OCI-LY7 (cell line): Measurements from ENCODE around the gene MAP3K5. TPM values are rescaled to one million over a fixed set of nuclear protein-coding genes. Genes with fewer than 3 reads are reported as not detected.

Source experiments
- BruUV-seq: library from RNA; stranded (reverse); fragments of 400-500 nt; replicated peaks from 2 replicates; lab custom pipeline; 2021; lab: Mats Ljungman, UMichigan
- CTCF ChIA-PET: fragments of 300-600 bp; sonication (Branson Sonifier 250); formaldehyde crosslinking; loops from one replicate; lab custom pipeline; 2022; ENCODE audit warnings: antibody characterized with exemption; ENCODE audit not compliant: unreplicated experiment; lab: Charles Lee
- POLR2A ChIA-PET: fragments of 300-600 bp; sonication (Branson Sonifier 250); formaldehyde crosslinking; loops from one replicate; lab custom pipeline; 2022; ENCODE audit warnings: antibody characterized with exemption; lab: Charles Lee
- DNase-seq: peaks from one replicate; pipeline ENCODE4 v3.0.0-alpha.2; 2015; ENCODE audit warnings: low spot score
- H2AFZ ChIP-seq: fragments of 200-600 bp; sonication (generic), shearing (Covaris generic); 2 replicates; pipeline ENCODE4 v1.6.1; 2014; ENCODE audit warnings: mild to moderate bottlenecking, antibody characterized with exemption, low read length, moderate library complexity
- H3K27ac ChIP-seq: fragments of 200-600 bp; sonication (generic); 2 replicates; pipeline ENCODE4 v1.5.1; 2014; ENCODE audit warnings: mixed run types, low read depth, mild to moderate bottlenecking, moderate library complexity, low read length, inconsistent platforms; ENCODE audit not compliant: poor library complexity, severe bottlenecking
- H3K36me3 ChIP-seq: fragments of 200-600 bp; sonication (generic); 2 replicates; pipeline ENCODE4 v1.6.1; 2014; ENCODE audit warnings: mild to moderate bottlenecking, antibody characterized with exemption, low read length, moderate library complexity, mixed read lengths; ENCODE audit not compliant: insufficient read depth
- H3K4me1 ChIP-seq: fragments of 200-600 bp; sonication (generic); 2 replicates; pipeline ENCODE4 v1.5.1; 2014; ENCODE audit warnings: mild to moderate bottlenecking, low read length; ENCODE audit not compliant: insufficient read depth, poor library complexity, severe bottlenecking
- H3K4me2 ChIP-seq: fragments of 200-600 bp; sonication (generic); 2 replicates; pipeline ENCODE4 v1.6.1; 2014; ENCODE audit warnings: mild to moderate bottlenecking, low read length
- H3K4me3 ChIP-seq: fragments of 200-600 bp; sonication (generic); 2 replicates; pipeline ENCODE4 v1.5.1; 2014; ENCODE audit warnings: mild to moderate bottlenecking, low read depth, low read length; ENCODE audit not compliant: poor library complexity, severe bottlenecking
- H3K79me2 ChIP-seq: fragments of 200-600 bp; sonication (generic); 2 replicates; pipeline ENCODE4 v1.6.1; 2016; ENCODE audit warnings: low read depth, mild to moderate bottlenecking, low read length, moderate library complexity, mixed read lengths; ENCODE audit not compliant: insufficient read depth
- H3K9me2 ChIP-seq: fragments of 200-600 bp; sonication (generic); 2 replicates; pipeline ENCODE4 v1.6.1; 2016; ENCODE audit warnings: mild to moderate bottlenecking, low read length, mixed read lengths; ENCODE audit not compliant: insufficient read depth
- H3K9me3 ChIP-seq: fragments of 200-600 bp; sonication (generic); 2 replicates; pipeline ENCODE4 v1.6.1; 2014; ENCODE audit warnings: mild to moderate bottlenecking, mixed run types, low read length, mixed read lengths
- H4K20me1 ChIP-seq: fragments of 200-600 bp; sonication (generic); 2 replicates; pipeline ENCODE4 v1.6.1; 2014; ENCODE audit warnings: mild to moderate bottlenecking, antibody characterized with exemption, low read length, moderate library complexity, mixed read lengths; ENCODE audit not compliant: insufficient read depth
- EZH2phosphoT487 ChIP-seq: fragments of 200-600 bp; sonication (generic); IDR thresholded peaks from 2 replicates; pipeline ENCODE4 v1.6.1; 2018; ENCODE audit warnings: low read depth, borderline replicate concordance, mild to moderate bottlenecking, mixed run types, antibody characterized with exemption, low read length, moderate library complexity, mixed read lengths
- intact Hi-C: fragments of 100-400 bp; cut with micrococcal nuclease; formaldehyde crosslinking; loops from one replicate; pipeline ENCODE4 v1.10.0; 2022; ENCODE audit not compliant: unreplicated experiment
- total RNA-seq, 2 experiments: library from RNA; depleted of rRNA in 1 of 2; stranded (reverse); fragments of >200 nt in 1 of 2; shearing (Covaris generic) in 1 of 2; gene quantifications; 2 replicates each; pipeline ENCODE4 v1.2.3, GENCODE V29; 2014 to 2022
- TF ChIP-seq, protein P1 (sequence below): fragments of 200-600 bp; sonication (generic); conservative IDR thresholded peaks from 2 replicates; pipeline ENCODE4 v1.5.1; 2014; ENCODE audit warnings: mild to moderate bottlenecking, antibody characterized with exemption, low read length, moderate library complexity, mixed read lengths

MAP3K5 gene
- total RNA-seq, 2 experiments from 2014 or later = 13.8 to 16.6 TPM

DNA sequence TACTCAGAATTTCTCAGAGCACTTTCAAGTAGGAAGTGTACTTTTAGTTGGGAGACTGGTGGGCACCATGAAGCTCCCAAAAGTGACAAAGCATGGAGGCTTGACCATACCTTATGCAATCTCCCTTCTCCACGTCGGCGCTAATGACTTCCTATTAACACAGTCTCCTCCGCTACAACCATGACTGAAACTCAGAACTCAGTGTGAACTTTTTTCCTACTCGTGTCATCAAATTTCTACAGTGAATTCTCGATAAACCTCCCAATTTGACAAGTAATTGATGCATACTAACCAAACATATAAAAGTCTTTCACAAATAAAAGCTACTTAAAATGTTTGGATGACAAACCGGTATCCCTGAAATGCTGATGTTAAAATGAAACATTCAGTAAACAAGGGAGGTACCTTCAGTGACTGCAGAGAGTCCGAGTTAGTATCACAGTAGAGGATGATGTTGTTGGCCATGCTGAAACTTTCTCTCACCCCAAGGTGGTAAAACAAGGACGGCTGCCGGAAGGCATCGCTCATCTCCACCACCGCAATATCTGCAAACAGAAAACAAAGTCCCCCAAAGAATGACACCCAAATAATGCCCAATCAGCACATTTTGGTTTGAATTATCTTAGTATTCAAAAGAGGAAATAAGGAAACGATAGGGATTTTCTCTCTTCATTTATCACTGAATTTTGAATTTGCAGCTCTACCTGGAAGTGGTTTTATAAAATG, 72.1 kb downstream of the MAP3K5 start:
- Histone ChIP-seq H3K9me2 (no peaks in the 10 kb centered on the region), H3K4me2 (peak overlapping the region; percentile 99), H3K9me3 (peaks cover 8% of the 10 kb centered on the region; the same call in 1 of the 2 replicates), H3K27ac (peak overlapping the region; percentile 93), H3K36me3 (no peaks in the 10 kb centered on the region; the same call in 1 of the 2 replicates), H3K4me3 (peak overlapping the region; percentile 62), H3K79me2 (peaks cover 63% of the 10 kb centered on the region; the same call in 1 of the 2 replicates), H2AFZ (peak overlapping the region; percentile 77; the same call in 1 of the 2 replicates), H4K20me1 (no peaks in the 10 kb centered on the region), H3K4me1 (peaks cover 80% of the 10 kb centered on the region)
- ChIA-PET POLR2A (interaction anchor here (1.1 to 9.5 kb wide), 11 partner anchors 8 to 75 kb away, joined by 3 to 156 read pairs (median 11); partner anchors contain the start of gene MAP3K5), CTCF (interaction anchor here (1.0 to 5.7 kb wide), 4 partner anchors 18 to 72 kb away, joined by 3 to 43 read pairs (median 6); partner anchors contain the start of gene MAP3K5)
- intact Hi-C loops = loop anchor here (1.0 kb wide), 2 partner anchors 43 to 71 kb away; no protein-coding TSS in a partner anchor
- DNase-seq = peak; percentile 47
- BruUV-seq = no TSS peak
- no peak for TF ChIP-seq EZH2phosphoT487
- TF ChIP-seq, protein P1, sequence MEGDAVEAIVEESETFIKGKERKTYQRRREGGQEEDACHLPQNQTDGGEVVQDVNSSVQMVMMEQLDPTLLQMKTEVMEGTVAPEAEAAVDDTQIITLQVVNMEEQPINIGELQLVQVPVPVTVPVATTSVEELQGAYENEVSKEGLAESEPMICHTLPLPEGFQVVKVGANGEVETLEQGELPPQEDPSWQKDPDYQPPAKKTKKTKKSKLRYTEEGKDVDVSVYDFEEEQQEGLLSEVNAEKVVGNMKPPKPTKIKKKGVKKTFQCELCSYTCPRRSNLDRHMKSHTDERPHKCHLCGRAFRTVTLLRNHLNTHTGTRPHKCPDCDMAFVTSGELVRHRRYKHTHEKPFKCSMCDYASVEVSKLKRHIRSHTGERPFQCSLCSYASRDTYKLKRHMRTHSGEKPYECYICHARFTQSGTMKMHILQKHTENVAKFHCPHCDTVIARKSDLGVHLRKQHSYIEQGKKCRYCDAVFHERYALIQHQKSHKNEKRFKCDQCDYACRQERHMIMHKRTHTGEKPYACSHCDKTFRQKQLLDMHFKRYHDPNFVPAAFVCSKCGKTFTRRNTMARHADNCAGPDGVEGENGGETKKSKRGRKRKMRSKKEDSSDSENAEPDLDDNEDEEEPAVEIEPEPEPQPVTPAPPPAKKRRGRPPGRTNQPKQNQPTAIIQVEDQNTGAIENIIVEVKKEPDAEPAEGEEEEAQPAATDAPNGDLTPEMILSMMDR = no peak

DNA sequence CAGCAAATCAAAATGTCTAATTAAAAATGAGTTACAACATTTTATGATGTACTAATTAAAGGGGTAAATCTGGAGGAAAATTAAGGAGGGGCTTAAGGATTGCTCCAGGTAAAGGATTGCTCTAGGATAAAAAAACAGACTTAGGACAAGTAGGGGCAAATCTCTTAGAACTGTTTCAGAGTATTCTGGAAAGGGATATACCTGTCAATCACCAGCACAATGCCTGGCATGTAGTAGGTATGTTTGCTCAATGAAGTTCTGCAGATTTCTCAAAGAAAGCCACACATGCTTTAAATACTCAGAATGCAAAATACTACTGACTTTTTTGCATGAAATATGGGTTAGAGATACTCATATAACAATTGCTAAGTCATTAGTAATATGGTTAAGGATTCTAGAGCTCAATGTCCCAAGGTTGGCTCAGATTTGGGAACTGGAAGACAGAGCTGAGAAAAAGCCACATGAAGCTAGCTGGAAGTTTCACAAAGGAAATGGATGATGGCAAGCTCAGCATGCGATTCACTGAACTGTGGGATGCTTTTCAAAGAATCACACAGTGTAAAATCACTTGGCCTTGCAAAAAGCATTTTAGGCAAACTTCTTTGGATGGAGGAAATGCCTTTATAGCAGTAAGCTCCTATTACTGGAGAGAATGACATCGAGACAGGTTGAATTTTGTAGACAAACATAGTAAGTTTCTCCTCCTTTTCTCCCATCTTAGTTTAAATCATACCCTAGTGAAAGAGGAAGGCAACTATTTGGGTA, 72.8 kb downstream of the MAP3K5 start:
- intact Hi-C loops = loop anchor here (1.0 to 10.0 kb wide), 3 partner anchors 44 to 1035 kb away; no protein-coding TSS in a partner anchor
- Histone ChIP-seq H3K4me3 (peak overlapping the region; percentile 62), H3K4me2 (peak overlapping the region; percentile 99), H3K4me1 (peaks cover 74% of the 10 kb centered on the region), H3K79me2 (peaks cover 70% of the 10 kb centered on the region; the same call in 1 of the 2 replicates), H4K20me1 (no peaks in the 10 kb centered on the region), H3K9me3 (peaks cover 8% of the 10 kb centered on the region; the same call in 1 of the 2 replicates), H3K27ac (peak overlapping the region; percentile 93), H3K9me2 (no peaks in the 10 kb centered on the region), H3K36me3 (no peaks in the 10 kb centered on the region; the same call in 1 of the 2 replicates), H2AFZ (peak overlapping the region; percentile 77; the same call in 1 of the 2 replicates)
- ChIA-PET CTCF (interaction anchor here (1.0 to 5.7 kb wide), 6 partner anchors 19 to 75 kb away, joined by 3 to 43 read pairs (median 6); partner anchors contain the start of gene MAP3K5), POLR2A (interaction anchor here (0.7 to 9.5 kb wide), 13 partner anchors 8 to 74 kb away, joined by 3 to 156 read pairs (median 8); partner anchors contain the start of gene MAP3K5)
- TF ChIP-seq, protein P1 = no peak
- no peak for TF ChIP-seq EZH2phosphoT487
- BruUV-seq = no TSS peak
- DNase-seq = peak; percentile 68
